GM10266 (cell line): ENCODE measurements around the gene NUDT8.

ENCODE experiments used
- DNase-seq: peaks from one replicate; pipeline ENCODE4 v3.0.0; 2012; ENCODE audit errors: extremely low spot score
- CTCF ChIP-seq: IDR thresholded peaks from 2 replicates; pipeline ENCODE4 v1.5.1; 2012; ENCODE audit warnings: mild to moderate bottlenecking, low read depth; ENCODE audit not compliant: control insufficient read depth, insufficient read depth; ENCODE audit errors: missing control alignments

NUDT8 gene

DNA sequence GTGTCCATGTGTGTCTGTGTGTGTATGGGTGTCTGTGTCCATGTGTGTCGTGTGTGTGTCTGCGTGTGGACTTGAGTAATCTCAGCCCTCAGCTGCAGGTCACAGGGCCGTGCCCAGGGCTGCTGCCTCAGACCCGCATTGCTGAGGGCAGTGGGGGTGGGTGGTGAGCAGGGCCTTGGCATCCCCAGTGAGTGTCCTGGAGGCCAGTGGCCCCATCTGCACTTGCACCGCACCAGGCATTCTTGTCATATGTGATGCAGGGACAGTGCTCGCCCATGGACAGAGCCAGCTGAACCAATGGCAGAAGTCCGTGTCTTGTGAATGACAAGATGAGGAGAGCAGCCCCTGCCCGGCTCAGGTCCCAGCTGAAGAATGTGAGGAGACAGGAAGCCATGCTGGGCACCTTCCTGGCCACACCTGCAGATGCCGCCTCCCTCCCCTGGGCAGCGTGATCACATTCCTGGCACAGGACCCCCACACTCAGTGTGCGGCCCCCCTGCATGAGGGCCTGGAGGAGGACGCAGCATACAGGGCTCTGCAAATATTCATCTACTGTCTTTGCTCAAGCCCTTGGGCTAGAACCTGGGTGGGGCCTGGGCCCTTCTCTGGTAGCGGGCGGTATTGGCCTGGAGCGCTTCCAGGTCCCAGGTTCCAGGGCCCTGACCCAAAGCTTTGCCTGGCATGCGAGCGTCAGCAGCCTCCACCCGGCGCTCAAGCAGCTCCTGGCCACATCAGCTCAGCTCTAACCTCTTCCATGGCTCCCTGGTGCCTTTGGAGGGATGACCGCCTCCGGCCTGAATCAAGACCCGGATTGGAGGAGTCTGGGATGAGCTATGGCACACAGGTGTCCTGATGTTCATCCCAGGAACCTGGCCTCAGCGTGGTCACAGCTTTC lies 40.8 kb upstream of the NUDT8 start:
- no peak for DNase-seq
- no peak for TF ChIP-seq CTCF

DNA sequence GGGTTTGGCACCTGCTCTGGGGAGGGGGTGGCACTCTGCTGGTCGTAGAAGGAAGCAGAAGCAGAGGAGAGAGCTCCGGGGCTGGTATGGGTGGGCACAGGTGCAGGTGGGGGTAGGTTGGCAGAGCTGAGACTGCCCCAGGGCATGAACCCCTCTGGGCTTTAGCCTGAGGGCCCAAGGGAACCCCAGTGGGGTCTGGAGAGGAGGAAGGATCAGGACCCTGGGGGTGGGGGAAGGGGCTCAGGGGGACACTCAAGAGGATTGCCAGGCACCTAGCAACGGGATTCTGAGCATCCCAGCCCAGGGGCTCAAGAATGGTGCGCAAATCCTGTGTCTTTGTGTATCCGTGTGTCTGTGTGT lies 38.4 kb upstream of the NUDT8 start:
- no peak for DNase-seq
- no peak for TF ChIP-seq CTCF

DNA sequence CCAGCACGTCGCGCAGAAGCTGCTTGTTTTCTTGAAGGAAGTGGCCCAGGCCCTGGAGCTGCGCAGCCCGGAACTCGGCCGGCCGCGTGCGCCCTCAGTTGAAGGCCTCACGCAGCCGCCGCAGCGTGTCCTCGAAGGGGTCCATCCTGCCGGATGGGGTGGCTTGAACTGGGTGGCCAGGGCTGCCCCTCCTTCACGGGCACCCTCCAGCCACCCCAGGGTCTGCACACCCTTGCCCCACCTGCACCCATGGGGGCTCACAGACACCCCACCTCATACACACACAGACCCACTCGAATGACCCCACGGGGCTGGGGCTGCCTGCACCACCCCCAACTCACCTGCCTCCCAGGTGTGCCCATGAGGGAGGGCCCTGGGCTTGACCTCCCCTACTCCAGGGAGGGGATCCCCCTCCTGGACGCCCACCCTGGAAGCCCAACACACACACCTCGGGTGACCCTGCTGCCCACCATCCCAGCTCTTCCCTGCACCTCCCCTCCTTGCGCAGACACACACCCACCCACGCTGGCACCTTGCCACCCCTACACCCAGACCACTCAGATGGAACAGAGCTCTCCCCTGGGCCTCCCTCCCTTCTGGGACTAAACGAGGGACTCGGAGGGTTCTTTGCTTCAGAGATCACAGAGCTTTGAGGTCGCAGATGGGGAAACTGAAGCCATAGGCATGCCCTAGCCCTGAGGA lies 37.9 kb upstream of the NUDT8 start:
- peak; percentile 31 for DNase-seq
- TF ChIP-seq CTCF: no peak

DNA sequence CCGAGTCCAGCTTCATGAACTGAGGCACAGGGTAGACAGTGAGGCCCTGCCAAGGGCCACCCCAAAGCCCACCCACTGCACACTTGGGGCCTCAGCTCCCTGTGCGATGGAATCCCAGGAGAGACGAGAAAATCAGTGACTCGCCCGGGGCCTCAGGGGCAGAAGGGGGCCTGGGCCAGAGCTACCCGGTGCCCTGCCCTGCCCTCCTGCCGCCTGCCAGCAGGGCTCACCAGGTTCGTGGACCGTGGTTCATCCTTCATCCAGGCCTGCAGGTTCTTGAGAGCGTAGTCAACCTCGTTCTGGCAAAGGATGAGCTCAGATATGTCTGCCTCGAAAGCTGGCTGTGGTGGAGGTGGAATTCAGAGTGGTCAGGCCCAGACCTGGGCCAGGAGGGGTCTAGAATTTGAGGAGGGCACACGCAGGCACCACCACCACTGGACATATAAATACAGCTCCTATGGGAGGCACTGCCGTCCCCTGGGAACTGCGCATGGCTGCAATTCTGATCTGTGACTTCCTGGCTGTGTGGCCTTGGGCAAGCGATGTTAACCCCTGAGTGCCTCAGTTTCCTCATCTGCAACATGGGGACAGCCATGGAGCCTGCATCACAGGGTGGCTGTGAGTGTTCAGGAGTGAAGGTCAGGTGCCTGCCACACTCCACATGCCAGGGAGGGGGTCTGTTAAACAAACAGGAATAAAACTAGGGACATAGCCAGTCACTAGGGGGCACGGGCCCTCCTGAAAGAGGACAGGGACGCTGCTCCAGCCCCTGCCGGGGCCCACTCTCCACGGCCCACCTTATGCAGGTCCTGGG lies 37.1 kb upstream of the NUDT8 start:
- TF ChIP-seq CTCF: no peak
- no peak for DNase-seq

GRCh38 chr11:67666303-67666645 lies 36.5 kb upstream of the NUDT8 start:
- TF ChIP-seq CTCF: no peak
- DNase-seq: no peak

DNA sequence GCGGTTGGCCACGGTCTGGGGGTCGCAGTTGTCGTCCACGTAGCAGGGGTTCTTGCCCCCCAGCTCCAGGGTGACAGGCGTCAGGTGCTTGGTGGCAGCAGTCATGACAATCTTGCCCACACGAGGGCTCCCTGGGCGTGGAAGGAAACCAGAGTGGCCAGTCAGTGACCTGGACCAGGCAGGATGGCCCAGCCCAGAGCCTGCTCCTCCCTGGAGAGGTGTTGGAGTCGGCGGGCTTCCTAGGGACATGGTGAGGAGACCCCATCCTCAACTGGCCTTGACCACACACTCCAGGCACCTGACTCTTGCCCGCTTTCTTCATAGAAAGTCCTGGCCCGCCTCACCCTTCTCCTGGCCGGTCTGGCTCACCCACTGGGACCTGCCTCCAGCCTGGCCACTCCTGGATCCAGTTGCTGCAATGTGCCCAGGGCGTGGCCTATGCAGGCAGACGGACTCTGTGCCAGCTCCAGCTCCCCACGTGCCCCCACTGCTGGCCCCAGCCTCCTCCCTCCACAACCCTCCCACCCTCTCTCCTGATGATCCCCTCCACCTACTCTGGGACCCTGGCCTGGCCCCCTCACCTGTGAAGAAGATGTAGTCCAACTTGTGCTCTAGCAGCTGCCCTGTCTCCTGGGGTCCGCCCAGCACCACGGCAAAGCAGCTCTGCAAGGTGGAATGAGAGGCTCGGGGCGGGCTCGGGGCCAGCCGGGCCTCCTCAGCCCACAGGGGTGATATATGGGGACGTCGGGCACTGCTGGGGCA lies 36.0 kb upstream of the NUDT8 start:
- peak; percentile 23 for DNase-seq
- peak; percentile 17 for TF ChIP-seq CTCF
